GM18508 (cell line): ENCODE measurements around the gene MLF2.
A peak's percentile ranks its signal among the peaks of the same experiment; 100 is the strongest.
"Not testable (repeated sequence)": the region's sequence is repeated elsewhere in the genome, so short reads cannot be mapped to it uniquely, and the experiment has no call there.

Experiments
- ATAC-seq: cut with Tn5 transposase; IDR thresholded peaks from one replicate; pipeline ENCODE4 v1.9.1; 2021; ENCODE audit warnings: moderate number of reproducible peaks; ENCODE audit not compliant: insufficient read depth, unreplicated experiment

Gene MLF2

GRCh38 chr12:6766651-6767349, 13.9 kb upstream of the MLF2 start:
- ATAC-seq, result no peak

GRCh38 chr12:6765634-6766581, 13.0 kb upstream of the MLF2 start, which contains the start of gene PTMS:
TSS of gene PTMS (plus strand) at chr12:6766363. CDS start at chr12:6766706, 343 bp downstream.
- ATAC-seq, result no peak

GRCh38 chr12:6765048-6765633, 12.2 kb upstream of the MLF2 start:
- no peak for ATAC-seq

DNA sequence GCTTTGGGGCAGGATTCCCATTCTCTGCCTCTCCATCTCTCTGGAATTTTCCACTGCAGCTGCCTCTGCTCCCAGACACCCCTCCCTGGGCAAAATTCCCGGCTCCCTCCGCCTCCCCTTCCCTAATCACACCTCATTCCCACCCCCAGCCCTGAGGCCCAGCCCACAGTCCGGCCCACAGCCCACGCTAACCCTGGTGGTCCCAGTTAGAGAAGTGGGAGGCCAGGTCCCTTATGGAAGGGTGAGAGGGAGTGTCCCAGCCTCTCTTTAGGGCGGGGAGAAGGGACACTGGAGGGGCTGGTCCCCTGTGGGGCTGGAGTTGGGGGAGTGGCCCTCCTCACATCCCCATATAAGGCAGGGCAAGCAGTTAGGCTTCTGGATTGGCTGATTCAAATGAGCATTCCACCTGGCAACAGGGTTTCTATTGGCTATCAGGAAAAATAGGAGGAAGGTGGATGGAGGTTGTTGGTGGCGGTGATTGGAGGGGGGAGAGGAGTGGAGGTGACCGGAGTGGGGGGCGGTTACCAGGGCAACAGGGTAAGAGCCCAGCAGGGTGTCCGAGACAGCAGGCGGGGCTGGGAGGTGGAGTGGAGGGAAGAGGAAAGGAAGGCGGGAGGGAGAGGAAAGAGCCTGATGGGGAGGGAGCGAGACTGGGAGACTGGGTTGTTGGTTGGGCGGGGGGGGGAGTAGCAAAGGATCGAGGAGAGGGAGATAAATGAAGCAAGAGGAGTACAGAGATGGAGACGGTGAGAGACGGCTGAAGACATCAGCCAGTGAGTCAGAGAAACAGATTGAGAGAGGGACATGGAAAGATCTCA, 11.3 kb upstream of the MLF2 start:
- ATAC-seq, result peak; percentile 75

DNA sequence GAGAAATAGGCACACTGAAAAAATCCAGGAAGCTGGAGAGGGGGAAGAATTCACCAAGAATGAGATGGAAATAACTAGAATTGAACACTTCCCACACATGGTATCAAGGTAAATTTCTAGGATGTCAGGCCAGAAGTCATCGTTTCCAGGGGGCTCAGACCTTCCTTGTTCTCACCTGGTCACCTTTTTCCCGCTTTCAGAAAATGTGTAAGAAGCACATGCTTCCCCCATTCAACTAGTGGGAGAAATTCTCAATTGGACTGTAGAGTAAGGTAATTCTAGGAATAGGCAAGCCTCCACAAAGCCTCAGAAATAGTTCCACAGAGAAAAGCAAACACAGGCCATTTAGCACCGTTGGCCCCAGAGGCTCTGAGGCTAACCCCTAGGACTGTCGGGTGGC, 10.4 kb upstream of the MLF2 start:
- no peak for ATAC-seq

DNA sequence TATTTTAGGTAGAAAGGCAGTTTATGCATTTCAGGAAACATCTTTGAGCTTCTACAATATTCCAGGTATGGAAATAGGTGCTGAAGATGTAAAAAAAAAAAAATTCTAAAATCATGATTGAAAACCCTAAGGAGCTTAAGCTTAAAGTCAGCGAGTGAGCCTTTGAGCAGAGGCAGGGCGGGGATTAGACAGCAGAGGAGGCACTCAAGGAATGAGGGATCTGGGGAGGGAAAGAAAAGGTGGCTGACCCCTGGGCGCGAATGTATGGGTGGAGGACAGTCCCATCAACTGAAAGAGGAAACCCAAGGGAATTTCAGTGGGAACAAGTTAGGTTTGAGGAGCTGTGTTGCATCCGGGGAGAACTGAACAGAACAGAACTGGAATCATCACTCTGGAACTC, 6.8 kb upstream of the MLF2 start:
- no peak for ATAC-seq

GRCh38 chr12:6758506-6759095, 5.7 kb upstream of the MLF2 start:
- ATAC-seq, result no peak

DNA sequence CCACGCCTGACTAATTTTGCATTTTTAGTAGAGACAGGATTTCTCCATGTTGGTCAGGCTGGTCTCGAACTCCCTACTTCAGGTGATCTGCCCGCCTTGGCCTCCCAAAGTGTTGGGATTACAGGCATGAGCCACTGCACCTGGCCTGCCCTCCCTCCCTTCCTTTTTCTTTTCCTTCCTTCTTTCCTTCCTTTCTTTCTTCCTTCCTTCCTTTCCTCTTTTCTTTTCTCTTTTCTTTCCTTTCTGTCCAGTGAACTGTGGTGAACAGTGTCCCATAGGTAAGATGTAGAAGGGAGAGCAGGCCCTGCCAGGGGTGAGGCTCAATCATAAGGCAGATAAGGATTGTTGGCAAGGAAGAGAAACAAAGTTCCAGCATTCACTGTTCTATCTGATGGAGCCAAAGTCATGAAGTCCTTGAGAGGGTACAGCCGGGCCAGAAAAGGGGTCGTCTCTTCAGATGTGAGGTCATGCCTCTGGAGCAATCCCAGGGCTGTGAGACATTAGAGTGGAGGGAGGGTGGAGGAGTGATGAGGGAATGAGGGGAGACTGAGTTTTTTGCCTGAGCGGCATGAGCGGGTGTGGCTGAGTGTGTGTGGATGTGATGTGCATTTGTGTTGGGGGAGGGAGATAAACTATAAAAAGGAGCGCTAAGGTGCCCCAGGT, 4.2 kb upstream of the MLF2 start:
- ATAC-seq, result no peak

DNA sequence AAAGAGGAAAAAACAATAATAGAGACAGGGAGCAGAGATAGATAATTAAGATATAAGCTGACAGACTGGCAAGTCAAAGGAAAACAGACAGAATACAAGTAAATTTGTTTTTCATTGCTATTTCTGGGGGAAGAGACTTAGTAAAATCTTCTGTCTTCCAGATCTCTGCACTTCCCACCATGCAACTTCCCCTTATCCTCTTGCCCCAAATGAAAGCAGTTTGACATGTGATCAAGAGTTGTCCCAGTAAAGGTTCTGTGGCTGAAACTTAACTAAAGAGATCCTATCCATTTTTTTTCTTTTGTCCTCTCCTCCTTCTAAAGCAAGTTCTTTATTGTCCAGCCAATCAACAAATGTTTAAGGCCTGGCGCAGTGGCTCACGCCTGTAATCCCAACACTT, 1.5 kb upstream of the MLF2 start:
- no peak for ATAC-seq

DNA sequence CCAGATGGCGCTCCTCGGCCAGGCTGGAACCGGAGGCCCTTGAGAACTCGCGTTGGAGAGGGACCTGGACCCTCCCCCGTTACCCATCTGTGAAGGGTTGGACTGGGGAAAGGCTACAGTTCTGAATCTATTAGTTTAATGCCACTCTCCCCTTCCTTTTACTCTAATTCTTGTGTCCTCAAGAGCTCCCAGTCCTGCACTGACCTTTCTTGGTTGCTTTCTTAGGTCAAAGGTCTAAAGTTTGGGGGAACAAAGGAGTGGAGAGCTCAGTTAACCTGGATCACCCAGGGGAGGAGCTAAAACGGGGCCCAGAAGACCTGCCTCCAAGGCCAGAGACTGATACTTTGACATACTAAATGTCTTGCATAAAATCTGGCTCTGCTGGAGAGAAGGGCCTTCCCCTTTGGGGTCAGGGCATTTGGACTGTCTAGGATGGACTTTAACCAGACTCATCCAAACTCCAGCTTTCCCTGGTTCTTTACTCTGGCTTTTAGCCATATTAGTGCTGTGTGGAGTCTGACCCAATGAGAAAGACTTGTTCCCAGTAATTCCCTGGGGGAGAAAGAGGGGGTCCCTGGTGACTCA, 923 bp upstream of the MLF2 start:
- ATAC-seq, result no peak

- no peak for ATAC-seq
Observed at GRCh38 chr12:6752167-6752920, 597 bp downstream of the MLF2 start.

- no peak for ATAC-seq
Observed at GRCh38 chr12:6751767-6752166, 1.2 kb downstream of the MLF2 start.

DNA sequence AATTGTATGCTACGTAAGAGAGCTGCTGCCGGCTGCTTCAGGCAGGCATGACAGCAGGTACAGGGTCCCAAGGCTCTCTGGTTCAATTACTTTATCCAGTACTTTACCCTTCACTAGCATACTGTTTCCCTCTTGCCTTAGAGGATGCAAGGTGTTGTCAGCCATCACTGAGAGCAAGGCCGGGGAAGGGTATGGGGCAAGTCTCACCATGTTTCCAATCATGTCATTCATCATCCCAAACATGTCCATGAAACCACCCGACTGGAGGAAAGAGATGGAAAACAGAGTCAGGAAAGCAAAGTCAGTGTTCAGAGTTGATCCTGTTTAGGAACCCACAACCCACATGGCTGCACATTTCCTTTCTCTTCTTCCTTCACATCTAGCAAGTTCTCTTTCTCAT, 2.4 kb downstream of the MLF2 start:
- no peak for ATAC-seq

GRCh38 chr12:6748761-6749160, 4.2 kb downstream of the MLF2 start:
- no peak for ATAC-seq

DNA sequence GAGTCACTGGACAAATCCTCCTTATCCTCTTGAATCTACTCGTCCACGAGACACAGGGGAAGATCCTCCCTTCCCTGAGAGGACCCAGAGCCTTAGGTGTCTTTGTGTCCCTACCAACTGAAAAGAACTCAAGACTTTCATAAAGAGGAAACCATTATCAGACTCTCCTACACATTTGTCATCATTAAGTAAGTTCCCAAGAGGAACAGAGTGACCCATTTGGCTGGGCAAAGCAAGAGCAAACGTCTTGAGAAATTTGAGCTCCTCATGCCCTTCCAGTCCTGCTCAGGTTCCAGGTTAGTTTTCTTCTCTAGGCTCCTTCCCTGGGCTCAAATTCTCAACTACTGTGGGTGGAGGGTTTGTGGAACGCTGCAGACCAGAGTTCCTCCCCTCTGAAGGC, 5.7 kb downstream of the MLF2 start:
- ATAC-seq, result no peak

- ATAC-seq, result no peak
Observed at GRCh38 chr12:6745741-6746525, 7.0 kb downstream of the MLF2 start.

GRCh38 chr12:6743300-6743699, 9.6 kb downstream of the MLF2 start:
- not testable (repeated sequence) for ATAC-seq

- no peak for ATAC-seq
Observed at GRCh38 chr12:6742834-6743233, 10.1 kb downstream of the MLF2 start.
